ENCODE measurements around the gene FIGN. TPM values are rescaled to one million over a fixed set of nuclear protein-coding genes. Genes with fewer than 3 reads are reported as not detected.

The FIGN gene
- total RNA-seq, 1 experiment from 2014 or later = 19.4 TPM

- no peak for DNase-seq (ENCODE audit: low spot score)
- TF ChIP-seq ZNF317 (CRISPR knock-in tag; IDR thresholded peaks at IDR 0.05; ENCODE audit: borderline replicate concordance, low read depth) (no peak), KAT7 (CRISPR knock-in tag; IDR thresholded peaks at IDR 0.05; ENCODE audit: borderline replicate concordance) (no peak), CREM (CRISPR knock-in tag; IDR thresholded peaks at IDR 0.05) (no peak), CREB1 (CRISPR knock-in tag; IDR thresholded peaks at IDR 0.05) (no peak)
- Mint-ChIP-seq H3K4me1 (no peaks in the 10 kb centered on the region), H3K4me3 (no peak overlapping the region), H3K9me3 (no peaks in the 10 kb centered on the region), H3K27ac (no peak overlapping the region), H3K36me3 (no peaks in the 10 kb centered on the region), H3K27me3 (ENCODE audit: low read depth) (no peaks in the 10 kb centered on the region)
- ChIA-PET CTCF (no interaction called here), POLR2A (no interaction called here)
- ATAC-seq = no peak
These were observed 164.2 kb downstream of the FIGN start for GRCh38 chr2:163571423-163572102.

- TF ChIP-seq JUN (CRISPR knock-in tag; IDR thresholded peaks at IDR 0.05) (no peak), ZBTB21 (CRISPR knock-in tag; IDR thresholded peaks at IDR 0.05; ENCODE audit: borderline replicate concordance) (no peak), ZNF423 (CRISPR knock-in tag; IDR thresholded peaks at IDR 0.05) (no peak)
- Mint-ChIP-seq H3K27ac (no peak overlapping the region), H3K9me3 (no peaks in the 10 kb centered on the region), H3K4me3 (no peak overlapping the region), H3K36me3 (no peaks in the 10 kb centered on the region), H3K4me1 (no peaks in the 10 kb centered on the region), H3K27me3 (ENCODE audit: low read depth) (no peaks in the 10 kb centered on the region)
- DNase-seq (ENCODE audit: low spot score) (no peak), ATAC-seq (no peak)
- CTCF ChIA-PET = no interaction called here
- POLR2A ChIA-PET = no interaction called here
These were observed 165.4 kb downstream of the FIGN start for GRCh38 chr2:163570391-163570790.

DNA sequence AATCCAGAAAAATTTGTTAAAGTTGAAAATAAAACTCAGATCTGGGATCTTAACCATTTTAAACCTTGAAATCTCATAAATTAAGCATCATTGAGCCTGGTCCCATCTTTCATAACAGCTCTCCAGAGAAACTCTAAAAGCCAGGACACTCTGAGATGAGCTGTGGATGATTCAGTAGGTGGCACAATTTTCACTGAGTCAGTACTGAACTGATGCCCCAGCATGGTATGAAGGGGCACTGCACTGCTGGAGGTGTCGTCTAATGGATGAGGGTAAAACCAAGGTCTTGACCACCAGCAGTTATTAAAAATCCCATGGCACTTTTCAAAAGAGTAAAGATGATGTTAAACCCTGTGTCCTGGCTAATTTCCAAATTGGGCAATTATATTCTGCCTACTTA lies 170.6 kb downstream of the FIGN start:
- ATAC-seq (peak; percentile 63), DNase-seq (ENCODE audit: low spot score) (no peak)
- Mint-ChIP-seq H3K9me3 (no peaks in the 10 kb centered on the region), H3K27me3 (ENCODE audit: low read depth) (no peaks in the 10 kb centered on the region), H3K27ac (no peak overlapping the region), H3K4me1 (no peaks in the 10 kb centered on the region), H3K36me3 (no peaks in the 10 kb centered on the region), H3K4me3 (no peak overlapping the region)
- CTCF ChIA-PET = no interaction called here
- TF ChIP-seq USF2 (CRISPR knock-in tag; IDR thresholded peaks at IDR 0.05) (no peak), GABPB1 (CRISPR knock-in tag; IDR thresholded peaks at IDR 0.05) (no peak), EMX1 (CRISPR knock-in tag; IDR thresholded peaks at IDR 0.05) (no peak), E2F1 (CRISPR knock-in tag; IDR thresholded peaks at IDR 0.05) (no peak), ZNF396 (CRISPR knock-in tag; IDR thresholded peaks at IDR 0.05; ENCODE audit: borderline replicate concordance) (no peak), RELA (CRISPR knock-in tag; IDR thresholded peaks at IDR 0.05; ENCODE audit: borderline replicate concordance) (no peak), ATF2 (CRISPR knock-in tag; IDR thresholded peaks at IDR 0.05; ENCODE audit: borderline replicate concordance, low read depth) (no peak), ARID4B (CRISPR knock-in tag; IDR thresholded peaks at IDR 0.05; ENCODE audit: borderline replicate concordance) (no peak), ZNF219 (CRISPR knock-in tag; IDR thresholded peaks at IDR 0.05; ENCODE audit: borderline replicate concordance) (no peak), NR1H2 (CRISPR knock-in tag; IDR thresholded peaks at IDR 0.05) (no peak), FOXJ3 (CRISPR knock-in tag; IDR thresholded peaks at IDR 0.05; ENCODE audit: borderline replicate concordance) (no peak), ZNF423 (CRISPR knock-in tag; IDR thresholded peaks at IDR 0.05) (no peak)
- TF ChIP-seq, protein P1, sequence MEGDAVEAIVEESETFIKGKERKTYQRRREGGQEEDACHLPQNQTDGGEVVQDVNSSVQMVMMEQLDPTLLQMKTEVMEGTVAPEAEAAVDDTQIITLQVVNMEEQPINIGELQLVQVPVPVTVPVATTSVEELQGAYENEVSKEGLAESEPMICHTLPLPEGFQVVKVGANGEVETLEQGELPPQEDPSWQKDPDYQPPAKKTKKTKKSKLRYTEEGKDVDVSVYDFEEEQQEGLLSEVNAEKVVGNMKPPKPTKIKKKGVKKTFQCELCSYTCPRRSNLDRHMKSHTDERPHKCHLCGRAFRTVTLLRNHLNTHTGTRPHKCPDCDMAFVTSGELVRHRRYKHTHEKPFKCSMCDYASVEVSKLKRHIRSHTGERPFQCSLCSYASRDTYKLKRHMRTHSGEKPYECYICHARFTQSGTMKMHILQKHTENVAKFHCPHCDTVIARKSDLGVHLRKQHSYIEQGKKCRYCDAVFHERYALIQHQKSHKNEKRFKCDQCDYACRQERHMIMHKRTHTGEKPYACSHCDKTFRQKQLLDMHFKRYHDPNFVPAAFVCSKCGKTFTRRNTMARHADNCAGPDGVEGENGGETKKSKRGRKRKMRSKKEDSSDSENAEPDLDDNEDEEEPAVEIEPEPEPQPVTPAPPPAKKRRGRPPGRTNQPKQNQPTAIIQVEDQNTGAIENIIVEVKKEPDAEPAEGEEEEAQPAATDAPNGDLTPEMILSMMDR (IDR thresholded peaks at IDR 0.05) = no peak
- POLR2A ChIA-PET = no interaction called here
